NCI-H146 (cell line): ENCODE data around the gene LPP.

Experiments used
- DNase-seq: peaks from one replicate; lab custom pipeline; 2025; lab: John Stamatoyannopoulos, UW

LPP gene

GRCh38 chr3:188557235-188557634 lies 403.3 kb downstream of the LPP start:
- no peak for DNase-seq

DNA sequence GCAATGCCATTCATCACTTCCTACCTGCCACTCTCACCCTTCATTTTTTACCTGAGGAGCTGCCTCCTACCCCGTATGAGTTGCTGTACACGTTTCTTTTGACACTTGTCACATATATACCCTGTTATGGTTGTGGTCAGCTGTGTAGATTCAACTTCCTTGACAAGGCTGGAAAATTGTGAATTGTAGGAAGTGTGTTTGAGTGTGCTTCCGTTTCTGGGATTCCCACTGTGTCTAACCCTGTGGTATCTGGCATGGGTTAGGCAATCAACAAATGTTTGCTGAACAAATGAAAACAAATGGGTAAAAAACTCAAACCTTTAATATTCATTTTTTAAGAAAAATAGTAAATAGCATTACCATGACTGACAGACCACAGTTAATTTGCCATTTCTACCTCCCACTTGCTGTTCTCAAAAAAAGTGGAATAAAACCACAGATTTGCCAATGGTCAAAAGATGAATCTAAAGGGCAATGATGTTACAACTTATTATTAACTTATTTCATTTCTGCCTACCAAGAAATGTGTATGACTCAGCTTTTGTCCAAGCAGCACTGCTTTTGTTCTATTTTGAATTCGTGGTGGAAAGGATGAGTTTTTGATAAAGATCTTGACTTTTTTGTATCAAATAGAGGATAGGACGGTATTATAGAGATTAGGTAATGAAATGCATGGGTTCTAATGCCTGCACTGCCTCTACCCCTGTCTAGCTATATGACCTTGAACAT lies 404.6 kb downstream of the LPP start:
- DNase-seq: no peak

DNA sequence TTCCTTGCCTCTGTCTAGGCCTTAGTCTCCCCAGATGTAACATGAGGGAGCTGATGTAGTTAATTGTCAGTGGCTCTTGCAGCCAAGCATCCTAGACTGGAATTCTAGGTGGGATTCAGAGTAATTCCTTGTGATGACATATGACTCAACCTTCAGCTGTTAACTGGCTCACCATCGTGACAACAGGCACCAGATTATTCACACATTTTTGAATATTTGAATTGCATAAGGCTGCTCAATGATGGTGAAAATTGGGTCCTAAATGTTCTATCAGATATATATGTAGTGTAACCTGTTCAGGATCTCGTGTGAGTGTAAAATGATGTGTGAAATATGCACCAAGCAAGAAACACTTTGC lies 405.1 kb downstream of the LPP start:
- DNase-seq: no peak

DNA sequence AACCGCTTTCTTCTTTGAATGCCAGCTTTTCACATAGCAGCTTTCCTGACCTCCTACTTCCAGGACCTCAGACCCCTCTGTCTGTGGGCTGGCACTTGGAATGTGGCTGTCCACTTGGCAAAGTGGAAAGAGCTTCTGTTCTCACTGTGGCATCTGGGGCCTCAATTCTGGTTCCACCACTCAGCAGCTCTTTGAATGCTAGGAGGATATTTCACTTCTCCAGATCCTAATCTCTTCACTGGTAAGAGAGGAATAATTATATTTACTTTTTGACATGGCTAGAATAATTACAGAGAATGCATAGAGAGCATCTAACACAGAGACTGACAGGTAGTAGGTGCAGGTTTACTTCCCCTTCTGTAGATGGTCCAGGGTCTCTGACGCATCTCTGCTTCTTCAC lies 405.9 kb downstream of the LPP start:
- DNase-seq: no peak

- DNase-seq: no peak
Observed at GRCh38 chr3:188562144-188562543, 408.2 kb downstream of the LPP start.

GRCh38 chr3:188567478-188568195 lies 413.7 kb downstream of the LPP start:
- no peak for DNase-seq

DNA sequence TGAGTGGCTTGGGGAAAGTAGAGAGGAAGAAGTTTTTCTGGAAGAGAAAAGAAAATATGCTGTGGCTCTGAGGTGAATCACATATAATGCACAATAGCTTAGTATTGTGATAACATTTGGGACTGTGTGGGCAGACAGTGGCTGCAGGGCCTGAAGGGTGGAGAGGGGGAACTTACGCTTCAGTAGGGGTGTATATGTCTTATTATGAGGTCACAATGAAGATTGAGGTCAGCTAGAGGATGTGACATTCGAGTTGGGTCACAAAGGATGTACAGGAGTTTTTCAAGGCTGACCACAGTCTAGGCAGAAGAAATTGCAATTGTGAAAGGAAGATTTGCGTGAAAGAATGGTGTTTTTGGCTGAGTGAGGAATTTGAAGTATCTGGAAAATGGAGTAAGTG lies 414.8 kb downstream of the LPP start:
- DNase-seq: no peak

GRCh38 chr3:188571531-188572095 lies 417.7 kb downstream of the LPP start:
- no peak for DNase-seq

DNA sequence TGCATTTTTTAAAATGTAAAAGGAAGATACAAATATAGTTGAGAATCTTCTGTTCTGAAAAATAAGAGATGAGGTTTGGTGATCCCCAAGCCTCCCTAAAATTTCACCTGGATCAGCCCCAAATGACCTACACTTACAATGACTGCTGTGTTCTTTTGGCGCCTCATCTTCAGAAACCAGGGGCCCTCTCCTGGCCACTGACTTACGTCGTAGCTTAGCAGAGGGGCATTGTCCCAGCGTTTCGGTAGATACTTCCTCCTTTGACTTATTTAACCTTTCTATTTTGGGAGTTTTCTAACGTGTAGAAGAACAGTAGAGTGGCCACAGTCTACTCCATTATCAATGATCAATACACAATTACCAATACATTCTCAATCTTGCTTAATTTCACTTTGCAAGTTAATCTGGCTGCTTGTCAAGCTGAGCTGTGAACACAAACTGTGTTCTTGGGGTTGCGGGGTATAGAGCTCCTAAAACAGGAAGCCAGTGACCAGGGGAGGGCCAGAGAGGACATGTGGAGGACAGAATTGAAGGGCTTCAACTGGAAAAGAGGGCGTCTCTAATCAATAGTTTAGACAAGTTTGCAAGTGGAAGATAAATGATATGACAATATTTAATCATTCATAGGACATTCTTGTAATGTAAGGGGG lies 419.5 kb downstream of the LPP start:
- no peak for DNase-seq

DNA sequence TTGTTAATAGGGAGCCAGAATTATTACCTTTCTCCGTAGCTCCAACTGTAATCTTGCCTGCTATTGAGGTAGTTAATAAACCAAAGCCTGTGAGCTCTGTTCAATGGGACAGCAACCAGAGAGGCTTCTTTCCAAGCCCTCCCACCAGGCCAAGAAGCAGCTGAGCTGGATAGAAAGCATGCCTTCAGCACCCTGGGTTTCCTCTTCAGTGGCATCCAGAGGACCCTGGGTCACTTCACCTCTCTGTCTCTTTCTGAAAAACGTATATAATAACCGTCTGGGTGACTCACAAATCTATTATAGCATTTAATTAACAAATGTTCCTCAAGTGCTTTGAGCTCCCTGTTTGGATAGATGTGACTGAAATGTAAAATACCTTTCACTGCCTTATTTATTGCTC lies 420.0 kb downstream of the LPP start:
- no peak for DNase-seq

DNA sequence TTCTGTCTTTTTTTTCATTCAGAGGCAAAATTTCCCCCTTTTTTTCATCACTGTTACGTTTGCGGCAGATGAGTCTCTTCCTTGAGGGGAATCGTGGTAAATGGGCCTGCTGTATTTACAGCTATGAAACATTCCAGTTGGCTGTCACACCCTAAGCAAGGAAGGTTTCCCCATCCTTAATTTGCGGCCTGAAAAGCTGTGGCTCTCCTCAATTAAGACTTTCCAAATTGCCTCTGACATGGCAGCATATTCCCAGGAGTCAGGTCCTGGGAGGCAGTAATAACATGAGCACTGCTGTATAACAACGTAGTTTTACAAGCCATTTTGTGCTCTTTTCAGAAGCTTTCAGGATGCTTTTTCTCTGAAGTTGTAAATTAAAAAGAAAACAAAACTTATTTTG lies 420.9 kb downstream of the LPP start:
- no peak for DNase-seq

GRCh38 chr3:188575501-188575900 lies 421.5 kb downstream of the LPP start:
- no peak for DNase-seq

DNA sequence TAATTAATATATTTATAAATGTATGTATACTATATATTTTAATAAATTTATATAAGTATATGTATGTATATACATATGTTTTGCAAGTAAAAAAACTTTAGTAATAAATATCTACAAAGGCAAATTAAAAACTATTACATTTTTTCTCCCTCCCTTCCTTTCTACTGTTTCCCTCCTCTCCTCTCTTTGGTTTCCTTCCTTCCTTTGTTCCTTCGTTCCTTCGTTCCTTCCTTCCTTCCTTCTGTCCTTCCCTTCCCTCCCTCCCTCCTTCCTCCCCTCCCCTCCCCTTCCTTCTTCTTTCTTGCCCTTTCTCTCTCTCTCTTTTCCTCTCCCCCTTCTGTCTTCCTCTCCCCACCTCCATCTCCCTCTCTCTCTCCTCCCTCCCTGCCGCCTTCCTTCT lies 423.6 kb downstream of the LPP start:
- no peak for DNase-seq

DNA sequence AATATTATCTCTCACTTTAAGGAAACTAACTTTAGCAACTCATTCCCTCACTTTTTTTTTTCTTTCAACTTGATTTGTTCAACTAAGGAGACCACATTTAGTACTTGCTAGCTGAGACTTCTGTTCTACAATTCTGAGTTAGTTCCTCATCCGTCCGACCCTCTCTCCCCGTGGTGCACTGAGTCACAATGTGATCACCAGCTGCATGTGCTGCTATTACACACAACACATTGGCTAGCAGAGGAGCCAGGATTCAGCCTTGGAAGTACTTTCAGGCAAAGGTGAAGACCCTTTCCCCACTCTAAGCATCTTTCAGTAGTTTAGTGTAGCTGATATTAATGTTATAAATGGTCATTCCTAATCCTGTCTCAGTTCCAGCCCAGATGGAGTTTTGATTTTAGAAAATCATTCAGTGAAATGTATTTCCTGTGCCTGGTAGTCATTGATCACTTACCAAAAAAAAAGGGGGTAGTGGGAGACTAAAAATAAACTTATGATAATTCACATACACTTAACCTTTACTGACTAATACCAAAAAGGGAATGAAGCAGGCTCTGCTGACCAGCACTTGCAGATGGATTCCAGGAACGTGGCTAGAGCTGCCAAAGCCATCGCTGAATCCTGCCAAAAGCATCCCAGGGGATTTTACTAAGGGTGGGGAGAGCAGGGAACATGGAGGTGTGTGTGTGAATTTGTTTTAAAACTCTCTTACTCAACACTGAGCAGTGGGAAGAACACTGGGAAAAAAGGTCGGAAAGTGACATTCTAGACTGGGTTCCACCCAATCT lies 424.8 kb downstream of the LPP start:
- no peak for DNase-seq

DNA sequence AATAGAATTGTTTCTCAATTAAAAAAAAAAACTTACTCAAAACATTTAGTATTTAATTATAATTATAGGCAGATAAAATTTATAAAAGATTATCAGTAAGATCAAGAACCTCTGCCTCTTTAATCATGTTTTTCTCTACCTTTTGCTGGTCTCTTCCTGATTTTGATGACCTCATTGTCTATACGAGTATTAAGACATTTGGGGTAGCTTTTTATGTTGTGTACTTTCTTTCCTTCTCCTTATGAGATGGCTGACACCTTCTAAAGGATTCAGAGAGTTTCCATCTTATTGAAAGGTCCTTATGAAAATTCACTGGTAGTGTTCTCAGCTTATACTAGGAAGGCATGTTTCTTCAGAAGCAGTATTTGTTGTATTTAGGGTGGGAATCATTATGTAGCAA lies 426.3 kb downstream of the LPP start:
- no peak for DNase-seq

DNA sequence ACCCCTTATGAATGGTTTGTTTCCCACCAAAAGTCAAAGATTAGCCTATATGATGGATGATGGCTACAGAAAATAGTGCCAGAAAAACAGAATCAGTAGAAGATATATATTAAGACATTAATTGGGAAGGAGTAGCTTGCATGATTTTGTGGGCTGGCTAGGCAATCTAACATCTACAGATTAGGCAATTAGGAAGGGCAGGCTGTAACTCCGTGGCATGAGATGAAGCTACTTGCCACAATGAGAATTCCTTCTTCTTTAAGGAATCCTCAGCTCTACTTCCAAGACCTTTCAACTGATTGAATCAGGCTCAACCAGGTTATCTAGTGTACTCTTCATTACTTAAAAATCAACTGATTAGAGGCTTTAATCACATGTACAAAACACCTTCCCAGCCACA lies 426.7 kb downstream of the LPP start:
- DNase-seq: no peak

- no peak for DNase-seq
Observed at GRCh38 chr3:188581365-188581764, 427.4 kb downstream of the LPP start.

DNA sequence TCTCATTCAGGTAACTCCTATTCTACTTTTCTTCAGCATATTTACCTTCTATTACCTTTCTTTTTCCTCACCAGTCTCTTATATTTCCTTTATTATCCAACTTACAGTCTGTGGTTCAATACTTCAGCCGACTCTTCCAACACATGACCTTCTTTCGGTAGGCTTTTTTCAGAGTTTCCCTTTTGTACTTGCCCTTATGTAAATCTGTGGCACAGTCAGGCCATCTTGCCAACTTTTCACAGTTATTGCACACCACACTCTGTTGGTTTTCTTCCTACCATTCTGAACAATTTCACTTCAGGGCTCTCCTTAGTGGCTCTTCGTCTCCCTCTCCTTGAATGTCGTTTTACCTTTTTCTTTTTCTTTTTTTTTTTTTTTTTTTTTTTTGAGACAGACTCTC lies 427.8 kb downstream of the LPP start:
- no peak for DNase-seq

DNA sequence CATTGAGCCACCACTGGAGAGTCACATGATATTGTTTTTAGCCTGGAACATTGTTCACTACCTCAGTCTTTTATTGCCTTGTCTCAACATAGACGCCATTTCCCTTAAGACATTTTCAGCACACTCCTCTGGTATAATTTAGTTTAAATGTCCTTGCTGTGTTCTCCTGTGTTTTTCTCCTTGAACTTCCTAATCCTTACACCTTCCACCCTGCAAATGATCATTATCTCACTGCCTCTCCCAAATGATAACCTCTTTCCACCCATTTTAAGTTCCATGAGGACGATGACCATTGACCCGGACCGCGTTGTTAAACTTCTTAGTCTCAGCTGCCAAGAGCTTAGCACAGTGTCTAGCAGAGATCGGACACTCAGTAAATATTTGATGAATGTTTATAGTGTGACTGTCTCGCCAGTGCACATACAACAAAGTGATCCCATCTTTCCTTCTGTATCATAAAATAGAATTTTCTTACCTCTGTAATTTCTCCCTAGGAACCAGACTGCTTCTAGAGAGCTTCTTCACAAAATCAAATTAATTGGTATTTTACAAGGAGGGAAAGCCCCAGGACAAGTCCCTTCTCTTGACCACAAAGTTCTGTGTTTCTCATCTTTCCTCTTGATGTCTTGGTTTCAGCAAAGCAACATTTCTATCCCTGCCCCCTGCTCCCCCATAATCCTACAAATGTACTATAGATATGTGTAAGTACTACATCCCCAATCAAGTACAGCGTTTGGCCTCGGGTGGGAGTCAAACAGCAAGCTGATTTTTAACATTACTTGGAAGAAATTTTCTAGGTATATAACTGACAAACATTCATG lies 429.6 kb downstream of the LPP start:
- DNase-seq: no peak

DNA sequence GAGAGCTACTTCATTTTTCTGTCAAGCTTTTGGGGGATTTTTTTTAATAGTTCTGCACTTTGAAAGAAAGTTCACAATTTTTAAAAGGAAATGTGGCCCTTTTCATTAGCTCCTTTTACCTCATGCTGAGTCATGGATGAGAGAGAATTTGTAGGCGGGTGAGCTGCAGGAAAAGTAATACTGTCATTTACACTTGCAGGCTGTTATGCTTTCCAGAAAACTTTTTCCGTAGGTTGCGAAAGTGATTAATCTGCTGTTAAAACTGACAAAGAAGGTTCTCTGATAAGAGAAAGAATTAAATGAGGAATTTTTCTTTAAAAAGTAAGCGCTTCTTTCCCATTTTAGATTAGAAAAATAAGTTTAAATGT lies 430.2 kb downstream of the LPP start:
- no peak for DNase-seq

DNA sequence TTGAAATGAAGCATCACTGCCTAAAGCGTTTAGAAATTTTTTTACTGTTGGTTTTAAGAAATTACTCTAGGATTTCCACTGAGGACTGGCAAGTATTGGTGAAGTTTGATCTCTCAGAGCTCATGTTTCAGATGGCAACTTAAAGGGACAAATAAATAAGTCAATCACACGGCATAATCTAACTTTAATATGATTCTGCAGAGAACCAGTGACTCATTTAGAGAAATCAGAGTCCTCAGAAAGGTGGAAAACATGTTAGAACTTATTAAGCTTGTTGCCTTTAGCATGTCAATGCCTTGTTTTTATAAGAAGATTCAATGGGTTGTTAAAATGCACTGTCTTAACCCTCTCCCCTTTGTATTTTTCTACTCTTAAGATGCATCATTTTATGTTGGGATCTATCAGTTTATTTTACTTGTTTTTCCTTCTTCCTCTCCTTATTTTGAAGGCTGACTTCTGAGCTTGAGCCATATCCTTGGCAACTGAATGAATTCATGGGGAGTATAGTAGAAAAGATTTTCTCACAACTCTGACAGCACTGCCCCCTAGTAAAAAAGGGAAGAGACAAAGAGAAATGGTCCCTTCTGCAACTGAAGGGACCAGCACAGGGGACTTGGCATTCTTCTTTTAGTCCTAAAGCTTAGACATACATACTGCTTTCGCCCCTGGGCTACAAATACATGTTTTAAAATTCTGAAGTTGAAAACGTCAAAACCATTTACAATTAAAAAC lies 431.2 kb downstream of the LPP start:
- no peak for DNase-seq
